ENCODE measurements around the gene MEIS1.

The MEIS1 gene

GRCh38 chr2:66585587-66585986, 150.7 kb downstream of the MEIS1 start:
- Histone ChIP-seq H3K9me3 (replicated peaks; ENCODE audit: low read length) (no peaks in the 10 kb centered on the region), H3K36me3 (ENCODE audit: insufficient read depth, low read length) (no peaks in the 10 kb centered on the region), H3K4me3 (ENCODE audit: low read length) (no peak overlapping the region), H3K9ac (ENCODE audit: low read depth, low read length) (no peak overlapping the region), H3K4me1 (ENCODE audit: control insufficient read depth, insufficient read depth, low read length) (peaks cover 10% of the 10 kb centered on the region), H3K4me2 (ENCODE audit: low read length) (no peak overlapping the region), H3K27me3 (ENCODE audit: control insufficient read depth, insufficient read depth, low read length) (peaks cover 84% of the 10 kb centered on the region)

- H3K9ac ChIP-seq (ENCODE audit: low read depth, low read length) = no peak overlapping the region
- H3K4me1 ChIP-seq (ENCODE audit: control insufficient read depth, insufficient read depth, low read length) = no peaks in the 10 kb centered on the region
- no peak overlapping the region for H3K4me2 ChIP-seq (ENCODE audit: low read length)
- H3K27me3 ChIP-seq (ENCODE audit: control insufficient read depth, insufficient read depth, low read length) = peaks cover 68% of the 10 kb centered on the region
- no peaks in the 10 kb centered on the region for H3K9me3 ChIP-seq (replicated peaks; ENCODE audit: low read length)
- no peak overlapping the region for H3K4me3 ChIP-seq (ENCODE audit: low read length)
- H3K36me3 ChIP-seq (ENCODE audit: insufficient read depth, low read length) = no peaks in the 10 kb centered on the region
These were observed 152.3 kb downstream of the MEIS1 start for GRCh38 chr2:66587216-66587615.

GRCh38 chr2:66594001-66594400, 159.1 kb downstream of the MEIS1 start:
- no peak overlapping the region for H3K4me3 ChIP-seq (ENCODE audit: low read length)
- H3K4me2 ChIP-seq (ENCODE audit: low read length) = no peak overlapping the region
- H3K9me3 ChIP-seq (replicated peaks; ENCODE audit: low read length) = no peaks in the 10 kb centered on the region
- H3K9ac ChIP-seq (ENCODE audit: low read depth, low read length) = no peak overlapping the region
- no peaks in the 10 kb centered on the region for H3K36me3 ChIP-seq (ENCODE audit: insufficient read depth, low read length)
- peaks cover 11% of the 10 kb centered on the region for H3K27me3 ChIP-seq (ENCODE audit: control insufficient read depth, insufficient read depth, low read length)
- no peaks in the 10 kb centered on the region for H3K4me1 ChIP-seq (ENCODE audit: control insufficient read depth, insufficient read depth, low read length)

- Histone ChIP-seq H3K9ac (ENCODE audit: low read depth, low read length) (no peak overlapping the region), H3K36me3 (ENCODE audit: insufficient read depth, low read length) (no peaks in the 10 kb centered on the region), H3K4me1 (ENCODE audit: control insufficient read depth, insufficient read depth, low read length) (no peaks in the 10 kb centered on the region), H3K9me3 (replicated peaks; ENCODE audit: low read length) (no peaks in the 10 kb centered on the region), H3K4me2 (ENCODE audit: low read length) (no peak overlapping the region), H3K4me3 (ENCODE audit: low read length) (no peak overlapping the region), H3K27me3 (ENCODE audit: control insufficient read depth, insufficient read depth, low read length) (no peaks in the 10 kb centered on the region)
These were observed 160.6 kb downstream of the MEIS1 start for GRCh38 chr2:66595556-66595955.

GRCh38 chr2:66596256-66596655, 161.3 kb downstream of the MEIS1 start:
- Histone ChIP-seq H3K4me2 (ENCODE audit: low read length) (no peak overlapping the region), H3K27me3 (ENCODE audit: control insufficient read depth, insufficient read depth, low read length) (no peaks in the 10 kb centered on the region), H3K9me3 (replicated peaks; ENCODE audit: low read length) (no peaks in the 10 kb centered on the region), H3K36me3 (ENCODE audit: insufficient read depth, low read length) (no peaks in the 10 kb centered on the region), H3K4me3 (ENCODE audit: low read length) (no peak overlapping the region), H3K4me1 (ENCODE audit: control insufficient read depth, insufficient read depth, low read length) (no peaks in the 10 kb centered on the region), H3K9ac (ENCODE audit: low read depth, low read length) (no peak overlapping the region)

- Histone ChIP-seq H3K27me3 (ENCODE audit: control insufficient read depth, insufficient read depth, low read length) (peaks cover 3% of the 10 kb centered on the region), H3K4me1 (ENCODE audit: control insufficient read depth, insufficient read depth, low read length) (no peaks in the 10 kb centered on the region), H3K9me3 (replicated peaks; ENCODE audit: low read length) (no peaks in the 10 kb centered on the region), H3K4me2 (ENCODE audit: low read length) (no peak overlapping the region), H3K36me3 (ENCODE audit: insufficient read depth, low read length) (no peaks in the 10 kb centered on the region), H3K4me3 (ENCODE audit: low read length) (no peak overlapping the region), H3K9ac (ENCODE audit: low read depth, low read length) (no peak overlapping the region)
These were observed 166.7 kb downstream of the MEIS1 start for GRCh38 chr2:66601624-66602023.

- Histone ChIP-seq H3K9ac (ENCODE audit: low read depth, low read length) (no peak overlapping the region), H3K4me2 (ENCODE audit: low read length) (no peak overlapping the region), H3K36me3 (ENCODE audit: insufficient read depth, low read length) (no peaks in the 10 kb centered on the region), H3K4me1 (ENCODE audit: control insufficient read depth, insufficient read depth, low read length) (no peaks in the 10 kb centered on the region), H3K9me3 (replicated peaks; ENCODE audit: low read length) (no peaks in the 10 kb centered on the region), H3K4me3 (ENCODE audit: low read length) (no peak overlapping the region), H3K27me3 (ENCODE audit: control insufficient read depth, insufficient read depth, low read length) (peaks cover 3% of the 10 kb centered on the region)
These were observed 167.4 kb downstream of the MEIS1 start for GRCh38 chr2:66602341-66602740.

- Histone ChIP-seq H3K36me3 (ENCODE audit: insufficient read depth, low read length) (no peaks in the 10 kb centered on the region), H3K4me1 (ENCODE audit: control insufficient read depth, insufficient read depth, low read length) (no peaks in the 10 kb centered on the region), H3K4me2 (ENCODE audit: low read length) (no peak overlapping the region), H3K27me3 (ENCODE audit: control insufficient read depth, insufficient read depth, low read length) (peaks cover 3% of the 10 kb centered on the region), H3K4me3 (ENCODE audit: low read length) (no peak overlapping the region), H3K9ac (ENCODE audit: low read depth, low read length) (no peak overlapping the region), H3K9me3 (replicated peaks; ENCODE audit: low read length) (no peaks in the 10 kb centered on the region)
These were observed 169.4 kb downstream of the MEIS1 start for GRCh38 chr2:66604326-66604725.

- H3K27me3 ChIP-seq (ENCODE audit: control insufficient read depth, insufficient read depth, low read length) = peaks cover 3% of the 10 kb centered on the region
- no peaks in the 10 kb centered on the region for H3K9me3 ChIP-seq (replicated peaks; ENCODE audit: low read length)
- H3K4me1 ChIP-seq (ENCODE audit: control insufficient read depth, insufficient read depth, low read length) = no peaks in the 10 kb centered on the region
- no peaks in the 10 kb centered on the region for H3K36me3 ChIP-seq (ENCODE audit: insufficient read depth, low read length)
- H3K9ac ChIP-seq (ENCODE audit: low read depth, low read length) = no peak overlapping the region
- H3K4me3 ChIP-seq (ENCODE audit: low read length) = no peak overlapping the region
- H3K4me2 ChIP-seq (ENCODE audit: low read length) = no peak overlapping the region
These were observed 170.1 kb downstream of the MEIS1 start for GRCh38 chr2:66604976-66605375.

GRCh38 chr2:66607152-66607551, 172.2 kb downstream of the MEIS1 start:
- Histone ChIP-seq H3K9me3 (replicated peaks; ENCODE audit: low read length) (no peaks in the 10 kb centered on the region), H3K9ac (ENCODE audit: low read depth, low read length) (no peak overlapping the region)

More at GRCh38 chr2:66607152-66607551, 172.2 kb downstream of the MEIS1 start:
- H3K36me3 ChIP-seq (ENCODE audit: insufficient read depth, low read length) = no peaks in the 10 kb centered on the region
- H3K4me2 ChIP-seq (ENCODE audit: low read length) = no peak overlapping the region
- no peak overlapping the region for H3K4me3 ChIP-seq (ENCODE audit: low read length)
- peaks cover 3% of the 10 kb centered on the region for H3K27me3 ChIP-seq (ENCODE audit: control insufficient read depth, insufficient read depth, low read length)
- no peaks in the 10 kb centered on the region for H3K4me1 ChIP-seq (ENCODE audit: control insufficient read depth, insufficient read depth, low read length)

Measured in skeletal muscle satellite cell (primary cell).